Suprapubic skin (tissue), 4 donors: ENCODE measurements around the gene ARSK. TPM values are rescaled to one million over a fixed set of nuclear protein-coding genes. Genes with fewer than 3 reads are reported as not detected.

Experiments
- DNase-seq, 2 donors: peaks; one replicate each; pipeline ENCODE4 v3.0.0-alpha.2; 2019; ENCODE audit warnings: low spot score in 2 of 2
- H3K27ac ChIP-seq: fragments of 200-600 bp; sonication (generic); one replicate; pipeline ENCODE4 v1.5.1; 2019
- H3K27me3 ChIP-seq: fragments of 200-600 bp; sonication (generic); one replicate; pipeline ENCODE4 v1.5.1; 2019
- H3K36me3 ChIP-seq: fragments of 200-600 bp; sonication (generic); one replicate; pipeline ENCODE4 v1.5.1; 2019
- H3K4me1 ChIP-seq: fragments of 200-600 bp; sonication (generic); one replicate; pipeline ENCODE4 v1.5.1; 2019
- H3K4me3 ChIP-seq: fragments of 200-600 bp; sonication (generic); one replicate; pipeline ENCODE4 v1.5.1; 2019; ENCODE audit warnings: mild to moderate bottlenecking
- H3K9me3 ChIP-seq: fragments of 200-600 bp; sonication (generic); one replicate; pipeline ENCODE4 v1.5.1; 2019
- EP300 ChIP-seq: sonication (generic); formaldehyde crosslinking; IDR thresholded peaks from one replicate; pipeline ENCODE4 v1.6.1; 2017; ENCODE audit warnings: antibody characterized with exemption
- POLR2A ChIP-seq, 2 donors: fragments of 450-650 bp; IDR thresholded peaks; one replicate each; pipeline ENCODE4 v1.6.1; 2017; ENCODE audit warnings: antibody characterized with exemption in 2 of 2, mild to moderate bottlenecking in 2 of 2, moderate library complexity in 2 of 2
- POLR2AphosphoS5 ChIP-seq, 3 donors: sonication (generic); formaldehyde crosslinking; IDR thresholded peaks; one replicate each; pipeline ENCODE4 v1.6.1; 2017; ENCODE audit warnings: antibody characterized with exemption in 3 of 3
- WGBS: methylation state at CpG from one replicate; pipeline ENCODE4 v1.1.5; 2018; 5-methylcytosine and 5-hydroxymethylcytosine counted together
- total RNA-seq, 4 donors: library from RNA; depleted of rRNA; stranded (reverse); fragments of >200 nt; gene quantifications; one replicate each; pipeline ENCODE4 v1.1.0, GENCODE V29; 2016
- TF ChIP-seq, protein P1 (sequence below), 2 donors: fragments of 200-600 bp in 1 of 2; fragments of 450-650 bp in 1 of 2; sonication (generic) in 1 of 2; IDR thresholded peaks; one replicate each; pipeline ENCODE4 v1.5.1; 2016 to 2019; ENCODE audit warnings: antibody characterized with exemption in 2 of 2, mild to moderate bottlenecking in 1 of 2, moderate library complexity in 1 of 2

ARSK gene
- total RNA-seq, 4 donors from 2014 or later, result 5.4 to 10.6 (median 8.1) TPM

DNA sequence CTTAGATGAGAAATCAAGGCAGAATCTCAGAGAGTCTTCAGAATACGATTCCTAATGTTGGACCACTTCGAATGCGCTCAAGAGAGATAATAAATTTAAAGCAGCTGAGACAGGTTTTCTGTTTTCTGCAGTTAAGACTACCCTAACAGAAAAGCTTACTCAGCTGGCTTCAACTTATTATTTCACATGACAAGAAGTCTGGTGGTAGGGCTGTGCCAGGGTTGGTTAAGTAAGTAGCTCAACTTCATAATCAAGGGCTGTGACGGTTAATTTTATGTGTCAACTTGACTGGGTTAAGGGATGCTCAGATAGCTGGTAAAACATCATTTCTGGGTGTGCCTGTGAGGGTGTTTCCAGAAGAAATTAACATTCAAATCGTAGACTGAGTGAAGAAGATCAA is 68.8 kb downstream of the ARSK start:
- H3K4me1 ChIP-seq, result peaks cover 29% of the 10 kb centered on the region
- H3K27me3 ChIP-seq, result no peaks in the 10 kb centered on the region
- DNase-seq, result no peak
- 86% methylated on average over 5 of the region's 5 CpGs for WGBS
- H3K9me3 ChIP-seq, result no peaks in the 10 kb centered on the region
- no peak overlapping the region for H3K27ac ChIP-seq
- no peak overlapping the region for H3K4me3 ChIP-seq
- TF ChIP-seq, protein P1, sequence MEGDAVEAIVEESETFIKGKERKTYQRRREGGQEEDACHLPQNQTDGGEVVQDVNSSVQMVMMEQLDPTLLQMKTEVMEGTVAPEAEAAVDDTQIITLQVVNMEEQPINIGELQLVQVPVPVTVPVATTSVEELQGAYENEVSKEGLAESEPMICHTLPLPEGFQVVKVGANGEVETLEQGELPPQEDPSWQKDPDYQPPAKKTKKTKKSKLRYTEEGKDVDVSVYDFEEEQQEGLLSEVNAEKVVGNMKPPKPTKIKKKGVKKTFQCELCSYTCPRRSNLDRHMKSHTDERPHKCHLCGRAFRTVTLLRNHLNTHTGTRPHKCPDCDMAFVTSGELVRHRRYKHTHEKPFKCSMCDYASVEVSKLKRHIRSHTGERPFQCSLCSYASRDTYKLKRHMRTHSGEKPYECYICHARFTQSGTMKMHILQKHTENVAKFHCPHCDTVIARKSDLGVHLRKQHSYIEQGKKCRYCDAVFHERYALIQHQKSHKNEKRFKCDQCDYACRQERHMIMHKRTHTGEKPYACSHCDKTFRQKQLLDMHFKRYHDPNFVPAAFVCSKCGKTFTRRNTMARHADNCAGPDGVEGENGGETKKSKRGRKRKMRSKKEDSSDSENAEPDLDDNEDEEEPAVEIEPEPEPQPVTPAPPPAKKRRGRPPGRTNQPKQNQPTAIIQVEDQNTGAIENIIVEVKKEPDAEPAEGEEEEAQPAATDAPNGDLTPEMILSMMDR (IDR thresholded peaks at IDR 0.05), result no peak
- no peak for TF ChIP-seq POLR2A (IDR thresholded peaks at IDR 0.05)
- no peak for TF ChIP-seq POLR2AphosphoS5 (IDR thresholded peaks at IDR 0.05)
- no peak for TF ChIP-seq EP300
- H3K36me3 ChIP-seq, result no peaks in the 10 kb centered on the region

DNA sequence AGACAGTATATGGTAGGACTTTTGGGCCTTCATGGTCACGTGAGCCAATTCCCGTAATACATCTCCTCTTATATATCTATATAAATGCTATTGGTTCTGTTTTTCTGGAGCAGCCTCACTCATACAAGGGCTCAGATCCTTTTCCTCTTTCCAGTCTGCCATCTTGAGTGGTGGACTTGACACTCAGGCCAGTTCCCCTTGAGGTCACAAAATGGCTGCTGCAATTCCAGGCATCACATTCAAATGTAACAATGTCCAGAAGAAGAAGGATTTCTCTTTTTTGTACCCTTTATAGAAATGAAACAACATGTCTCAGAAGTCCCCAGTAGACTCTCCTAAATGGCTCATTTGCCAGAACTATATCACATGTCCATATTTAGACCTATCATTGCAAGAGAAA is 69.5 kb downstream of the ARSK start:
- DNase-seq, result no peak
- Histone ChIP-seq H3K4me1 (peaks cover 25% of the 10 kb centered on the region), H3K27me3 (no peaks in the 10 kb centered on the region), H3K4me3 (no peak overlapping the region), H3K27ac (no peak overlapping the region), H3K36me3 (no peaks in the 10 kb centered on the region), H3K9me3 (no peaks in the 10 kb centered on the region)
- WGBS, result 100% methylated on average over 2 of the region's 2 CpGs
- TF ChIP-seq POLR2AphosphoS5 (IDR thresholded peaks at IDR 0.05) (no peak), POLR2A (IDR thresholded peaks at IDR 0.05) (no peak), EP300 (no peak)
- TF ChIP-seq, protein P1 (IDR thresholded peaks at IDR 0.05), result no peak

DNA sequence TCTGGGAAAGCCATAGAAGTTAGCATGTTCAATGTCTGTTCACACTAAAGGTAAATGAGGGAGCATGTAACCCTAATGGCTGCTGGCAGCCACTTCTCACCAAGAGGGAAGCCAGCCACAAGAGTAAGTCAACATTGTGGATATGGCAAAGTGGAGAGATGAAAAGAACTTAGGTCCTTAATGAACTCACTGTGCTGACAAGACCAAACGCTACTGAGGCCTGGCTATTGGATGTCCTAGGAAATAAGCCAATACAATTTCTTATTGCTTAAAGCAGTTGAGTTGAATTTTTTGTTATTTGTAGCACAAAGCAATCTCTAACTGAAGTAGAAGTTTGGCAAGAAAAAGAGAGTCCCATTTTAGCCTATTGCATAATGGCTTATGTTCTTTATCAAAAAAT is 71.8 kb downstream of the ARSK start:
- no peak overlapping the region for H3K27ac ChIP-seq
- no peaks in the 10 kb centered on the region for H3K27me3 ChIP-seq
- no peaks in the 10 kb centered on the region for H3K9me3 ChIP-seq
- H3K36me3 ChIP-seq, result no peaks in the 10 kb centered on the region
- no peak for DNase-seq
- H3K4me1 ChIP-seq, result peaks cover 8% of the 10 kb centered on the region
- 66% methylated on average over 1 of the region's 1 CpG for WGBS
- TF ChIP-seq POLR2AphosphoS5 (IDR thresholded peaks at IDR 0.05) (no peak), POLR2A (IDR thresholded peaks at IDR 0.05) (no peak), EP300 (no peak)
- TF ChIP-seq, protein P1 (IDR thresholded peaks at IDR 0.05), result no peak
- H3K4me3 ChIP-seq, result no peak overlapping the region

DNA sequence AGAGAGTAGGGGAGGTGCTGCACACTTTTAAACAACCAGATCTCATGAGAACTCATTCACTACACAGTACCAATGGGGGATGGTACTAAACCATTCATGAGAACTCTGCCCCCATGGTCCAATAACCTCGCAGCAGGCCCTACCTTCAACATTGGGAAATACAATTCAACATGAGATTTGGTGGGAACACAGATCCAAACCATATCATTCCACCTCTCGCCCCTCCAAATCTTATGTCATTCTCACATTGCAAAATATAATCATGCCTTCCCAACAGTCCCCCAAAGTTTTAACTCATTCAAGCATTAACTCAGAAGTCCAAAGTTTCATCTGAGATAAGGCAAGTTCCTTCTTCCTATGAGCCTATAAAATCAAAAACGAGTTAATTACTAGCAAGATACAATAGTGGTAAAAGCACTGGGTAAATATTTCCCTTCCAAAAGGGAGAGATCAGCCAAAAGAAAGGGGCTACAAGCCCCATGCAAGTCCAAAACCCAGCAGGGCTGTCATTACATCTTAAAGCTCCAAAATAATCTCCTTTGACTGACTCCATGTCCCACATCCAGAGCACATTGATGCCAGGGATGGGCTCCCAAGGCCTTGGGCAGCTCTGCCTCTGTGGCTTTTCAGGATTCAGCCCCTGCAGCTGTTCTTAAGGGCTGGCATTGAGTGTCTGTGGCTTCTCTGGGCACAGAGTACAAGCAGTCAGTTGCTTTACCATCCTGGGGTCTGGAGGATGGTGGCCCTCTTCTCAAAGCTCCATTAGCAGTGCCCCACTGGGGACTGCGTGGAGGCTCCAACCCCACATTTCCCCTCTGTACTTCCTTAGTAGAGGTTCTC is 73.3 kb downstream of the ARSK start:
- WGBS, result 87% methylated on average over 4 of the region's 4 CpGs
- Histone ChIP-seq H3K9me3 (no peaks in the 10 kb centered on the region), H3K36me3 (no peaks in the 10 kb centered on the region), H3K4me3 (no peak overlapping the region), H3K27ac (no peak overlapping the region), H3K27me3 (no peaks in the 10 kb centered on the region), H3K4me1 (peaks cover 9% of the 10 kb centered on the region)
- TF ChIP-seq, protein P1 (IDR thresholded peaks at IDR 0.05), result no peak
- TF ChIP-seq POLR2AphosphoS5 (IDR thresholded peaks at IDR 0.05) (no peak), POLR2A (IDR thresholded peaks at IDR 0.05) (no peak), EP300 (no peak)
- no peak for DNase-seq

DNA sequence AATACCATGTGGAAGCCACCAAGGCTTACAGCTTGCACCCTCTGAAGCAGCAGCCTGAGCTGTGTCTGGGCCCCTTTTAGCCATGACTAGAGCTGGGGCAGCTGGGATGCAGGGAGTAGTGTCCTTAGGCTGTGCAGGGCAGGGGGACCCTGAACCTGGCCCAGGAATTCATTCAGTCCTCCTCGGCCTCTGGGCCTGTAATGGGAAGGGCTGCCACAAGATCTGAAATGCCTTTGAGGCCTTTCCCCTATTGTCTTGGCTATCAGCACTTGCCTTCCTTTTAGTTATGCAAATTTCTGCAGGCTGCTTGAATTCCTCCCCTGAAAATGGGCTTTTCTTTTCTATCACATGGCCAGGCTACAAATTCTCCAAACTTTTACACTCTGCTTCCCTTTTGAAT is 74.0 kb downstream of the ARSK start:
- DNase-seq, result no peak
- 90% methylated on average over 1 of the region's 1 CpG for WGBS
- TF ChIP-seq, protein P1 (IDR thresholded peaks at IDR 0.05), result no peak
- no peak for TF ChIP-seq POLR2A (IDR thresholded peaks at IDR 0.05)
- TF ChIP-seq EP300, result no peak
- TF ChIP-seq POLR2AphosphoS5 (IDR thresholded peaks at IDR 0.05), result no peak
- no peaks in the 10 kb centered on the region for H3K36me3 ChIP-seq
- H3K4me1 ChIP-seq, result peaks cover 9% of the 10 kb centered on the region
- no peaks in the 10 kb centered on the region for H3K27me3 ChIP-seq
- H3K9me3 ChIP-seq, result no peaks in the 10 kb centered on the region
- no peak overlapping the region for H3K4me3 ChIP-seq
- H3K27ac ChIP-seq, result no peak overlapping the region
